IPS-15b (cell line): ENCODE measurements around the gene PBXIP1.
"Not testable (repeated sequence)": the region's sequence is repeated elsewhere in the genome, so short reads cannot be mapped to it uniquely, and the experiment has no call there.

ENCODE experiments used
- H3K27me3 ChIP-seq: one replicate; pipeline ENCODE4 v1.6.1; 2013; ENCODE audit warnings: low read length; ENCODE audit not compliant: control insufficient read depth, insufficient read depth
- H3K36me3 ChIP-seq: one replicate; pipeline ENCODE4 v1.6.1; 2013; ENCODE audit warnings: low read length; ENCODE audit not compliant: control insufficient read depth, insufficient read depth
- H3K4me1 ChIP-seq: one replicate; pipeline ENCODE4 v1.6.1; 2013; ENCODE audit warnings: mild to moderate bottlenecking, low read length; ENCODE audit not compliant: control insufficient read depth, insufficient read depth
- H3K4me3 ChIP-seq: one replicate; pipeline ENCODE4 v1.5.1; 2013; ENCODE audit warnings: low read depth, low read length
- H3K9ac ChIP-seq: one replicate; pipeline ENCODE4 v1.6.1; 2013; ENCODE audit warnings: low read depth, mild to moderate bottlenecking, low read length
- H3K9me3 ChIP-seq: one replicate; pipeline ENCODE4 v1.6.1; 2013; ENCODE audit warnings: mild to moderate bottlenecking, low read length; ENCODE audit not compliant: control insufficient read depth, insufficient read depth

The PBXIP1 gene

GRCh38 chr1:154908129-154908528 lies 47.8 kb downstream of the PBXIP1 start:
- H3K9ac ChIP-seq, H3K4me3 ChIP-seq, H3K9me3 ChIP-seq, H3K27me3 ChIP-seq, H3K36me3 ChIP-seq, H3K4me1 ChIP-seq: not testable (repeated sequence)

GRCh38 chr1:154906621-154907081 lies 49.2 kb downstream of the PBXIP1 start:
- no peak overlapping the region for H3K4me3 ChIP-seq

GRCh38 chr1:154902938-154903566 lies 52.8 kb downstream of the PBXIP1 start:
- H3K9ac ChIP-seq, result no peak overlapping the region
- H3K36me3 ChIP-seq, result no peaks in the 10 kb centered on the region
- H3K27me3 ChIP-seq, result no peaks in the 10 kb centered on the region
- H3K4me3 ChIP-seq, result no peak overlapping the region
- H3K4me1 ChIP-seq, result no peaks in the 10 kb centered on the region
- no peaks in the 10 kb centered on the region for H3K9me3 ChIP-seq

More at GRCh38 chr1:154906621-154907081, 49.2 kb downstream of the PBXIP1 start:
- H3K36me3 ChIP-seq, result no peaks in the 10 kb centered on the region
- H3K27me3 ChIP-seq, result no peaks in the 10 kb centered on the region
- H3K9me3 ChIP-seq, result peaks cover 6% of the 10 kb centered on the region
- H3K9ac ChIP-seq, result no peak overlapping the region
- H3K4me1 ChIP-seq, result no peaks in the 10 kb centered on the region

- Histone ChIP-seq H3K36me3 (no peaks in the 10 kb centered on the region), H3K4me1 (no peaks in the 10 kb centered on the region), H3K9ac (no peak overlapping the region), H3K27me3 (no peaks in the 10 kb centered on the region), H3K9me3 (no peaks in the 10 kb centered on the region), H3K4me3 (no peak overlapping the region)
Observed at GRCh38 chr1:154901591-154901990, 54.3 kb downstream of the PBXIP1 start.

GRCh38 chr1:154899041-154899440 lies 56.9 kb downstream of the PBXIP1 start:
- Histone ChIP-seq H3K4me1 (no peaks in the 10 kb centered on the region), H3K9ac (no peak overlapping the region), H3K4me3 (no peak overlapping the region), H3K27me3 (no peaks in the 10 kb centered on the region), H3K9me3 (no peaks in the 10 kb centered on the region), H3K36me3 (no peaks in the 10 kb centered on the region)

- no peaks in the 10 kb centered on the region for H3K4me1 ChIP-seq
- no peaks in the 10 kb centered on the region for H3K9me3 ChIP-seq
- no peak overlapping the region for H3K4me3 ChIP-seq
- H3K27me3 ChIP-seq, result no peaks in the 10 kb centered on the region
- no peak overlapping the region for H3K9ac ChIP-seq
- no peaks in the 10 kb centered on the region for H3K36me3 ChIP-seq
Observed at GRCh38 chr1:154896771-154897286, 59.1 kb downstream of the PBXIP1 start.

- Histone ChIP-seq H3K4me3 (no peak overlapping the region), H3K9me3 (no peaks in the 10 kb centered on the region), H3K27me3 (no peaks in the 10 kb centered on the region), H3K4me1 (no peaks in the 10 kb centered on the region), H3K9ac (no peak overlapping the region), H3K36me3 (no peaks in the 10 kb centered on the region)
Observed at GRCh38 chr1:154895798-154896197, 60.1 kb downstream of the PBXIP1 start.
